ENCODE results near the gene CCNC. TPM values are rescaled to one million over a fixed set of nuclear protein-coding genes. Genes with fewer than 3 reads are reported as not detected.

The CCNC gene
- total RNA-seq, 2 donors from 2014 or later = 40.9 to 50.0 TPM

Other genes starting within 250 kb of the CCNC start
- 1 to 10 TPM in 1 of 2 donors, under 1 TPM in 1; 0.73 to 3.0 TPM for gene FAXC, start 219.0 kb downstream of the CCNC start, total RNA-seq
- 10 to 100 TPM in 1 of 2 donors, 1 to 10 TPM in 1; 8.3 to 11.6 TPM for gene COQ3, start 174.5 kb downstream of the CCNC start, total RNA-seq
- 10 to 100 TPM; 70.0 to 72.9 TPM for gene PNISR, start 143.4 kb downstream of the CCNC start, total RNA-seq
- gene USP45, start 53.2 kb downstream of the CCNC start, total RNA-seq = 10 to 100 TPM; 12.2 to 13.5 TPM
- not detected for gene PRDM13, start 38.2 kb upstream of the CCNC start, total RNA-seq